ENCODE data around the gene FARP1.

DNA sequence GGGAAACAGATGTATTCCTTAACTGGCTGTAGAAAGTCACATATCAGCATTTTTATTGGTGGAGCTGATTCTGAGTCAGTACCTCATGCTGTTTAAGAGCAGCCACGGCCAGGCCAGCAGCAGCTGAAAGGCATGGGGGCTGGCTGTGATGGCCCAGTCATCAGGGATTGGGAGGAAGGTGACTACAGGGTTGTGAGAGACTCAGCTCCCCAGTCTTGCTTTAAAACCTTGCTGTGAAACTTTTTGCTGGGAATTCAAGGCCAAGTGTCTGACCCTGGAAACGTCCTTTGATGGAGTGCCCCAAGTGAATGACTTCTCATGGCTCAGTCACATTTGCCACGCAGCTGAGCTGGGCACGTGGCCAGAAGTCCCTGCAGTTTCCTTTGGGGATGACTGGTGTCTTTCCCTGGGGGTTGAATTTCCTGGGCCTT lies 73.3 kb downstream of the FARP1 start:
- TF ChIP-seq RAD21 (IDR thresholded peaks at IDR 0.05; ENCODE audit: low read depth) (no peak), TAF1 (IDR thresholded peaks at IDR 0.05; ENCODE audit: low read depth) (no peak), EP300 (IDR thresholded peaks at IDR 0.05; ENCODE audit: borderline replicate concordance) (no peak), TCF12 (IDR thresholded peaks at IDR 0.05; ENCODE audit: low read depth) (no peak), YY1 (IDR thresholded peaks at IDR 0.05; ENCODE audit: low read depth) (no peak), CEBPB (IDR thresholded peaks at IDR 0.05) (no peak), ZBTB7A (IDR thresholded peaks at IDR 0.05; ENCODE audit: low read depth) (no peak), CREB1 (IDR thresholded peaks at IDR 0.05; ENCODE audit: low read depth) (no peak), EGR1 (IDR thresholded peaks at IDR 0.05) (no peak)
- TF ChIP-seq, protein P1, sequence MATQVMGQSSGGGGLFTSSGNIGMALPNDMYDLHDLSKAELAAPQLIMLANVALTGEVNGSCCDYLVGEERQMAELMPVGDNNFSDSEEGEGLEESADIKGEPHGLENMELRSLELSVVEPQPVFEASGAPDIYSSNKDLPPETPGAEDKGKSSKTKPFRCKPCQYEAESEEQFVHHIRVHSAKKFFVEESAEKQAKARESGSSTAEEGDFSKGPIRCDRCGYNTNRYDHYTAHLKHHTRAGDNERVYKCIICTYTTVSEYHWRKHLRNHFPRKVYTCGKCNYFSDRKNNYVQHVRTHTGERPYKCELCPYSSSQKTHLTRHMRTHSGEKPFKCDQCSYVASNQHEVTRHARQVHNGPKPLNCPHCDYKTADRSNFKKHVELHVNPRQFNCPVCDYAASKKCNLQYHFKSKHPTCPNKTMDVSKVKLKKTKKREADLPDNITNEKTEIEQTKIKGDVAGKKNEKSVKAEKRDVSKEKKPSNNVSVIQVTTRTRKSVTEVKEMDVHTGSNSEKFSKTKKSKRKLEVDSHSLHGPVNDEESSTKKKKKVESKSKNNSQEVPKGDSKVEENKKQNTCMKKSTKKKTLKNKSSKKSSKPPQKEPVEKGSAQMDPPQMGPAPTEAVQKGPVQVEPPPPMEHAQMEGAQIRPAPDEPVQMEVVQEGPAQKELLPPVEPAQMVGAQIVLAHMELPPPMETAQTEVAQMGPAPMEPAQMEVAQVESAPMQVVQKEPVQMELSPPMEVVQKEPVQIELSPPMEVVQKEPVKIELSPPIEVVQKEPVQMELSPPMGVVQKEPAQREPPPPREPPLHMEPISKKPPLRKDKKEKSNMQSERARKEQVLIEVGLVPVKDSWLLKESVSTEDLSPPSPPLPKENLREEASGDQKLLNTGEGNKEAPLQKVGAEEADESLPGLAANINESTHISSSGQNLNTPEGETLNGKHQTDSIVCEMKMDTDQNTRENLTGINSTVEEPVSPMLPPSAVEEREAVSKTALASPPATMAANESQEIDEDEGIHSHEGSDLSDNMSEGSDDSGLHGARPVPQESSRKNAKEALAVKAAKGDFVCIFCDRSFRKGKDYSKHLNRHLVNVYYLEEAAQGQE (IDR thresholded peaks at IDR 0.05; ENCODE audit: low read depth): no peak
- TF ChIP-seq, protein P2, sequence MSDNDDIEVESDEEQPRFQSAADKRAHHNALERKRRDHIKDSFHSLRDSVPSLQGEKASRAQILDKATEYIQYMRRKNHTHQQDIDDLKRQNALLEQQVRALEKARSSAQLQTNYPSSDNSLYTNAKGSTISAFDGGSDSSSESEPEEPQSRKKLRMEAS (IDR thresholded peaks at IDR 0.05): peak; percentile 23; the same call in 1 of the 2 replicates
- TF ChIP-seq, protein P3, sequence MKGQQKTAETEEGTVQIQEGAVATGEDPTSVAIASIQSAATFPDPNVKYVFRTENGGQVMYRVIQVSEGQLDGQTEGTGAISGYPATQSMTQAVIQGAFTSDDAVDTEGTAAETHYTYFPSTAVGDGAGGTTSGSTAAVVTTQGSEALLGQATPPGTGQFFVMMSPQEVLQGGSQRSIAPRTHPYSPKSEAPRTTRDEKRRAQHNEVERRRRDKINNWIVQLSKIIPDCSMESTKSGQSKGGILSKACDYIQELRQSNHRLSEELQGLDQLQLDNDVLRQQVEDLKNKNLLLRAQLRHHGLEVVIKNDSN (IDR thresholded peaks at IDR 0.05): peak; percentile 47
